Fibroblast of lung (primary cell): ENCODE measurements around the gene DOC2A.

ENCODE experiments used
- EZH2 ChIP-seq: IDR thresholded peaks from 2 replicates; pipeline ENCODE4 v1.5.1; 2012; ENCODE audit warnings: low read length, control low read depth, mild to moderate bottlenecking; ENCODE audit errors: missing control alignments
- TF ChIP-seq, protein P1 (sequence below), 2 donors: IDR thresholded peaks in 1 of 2; conservative IDR thresholded peaks in 1 of 2; 1 replicate in 1 of 2; 2 replicates in 1 of 2; pipeline ENCODE4 v1.5.1; 2011 to 2012; ENCODE audit warnings: low read length in 2 of 2, control low read depth in 1 of 2, inconsistent platforms in 1 of 2, low read depth in 1 of 2, mild to moderate bottlenecking in 1 of 2

DNA sequence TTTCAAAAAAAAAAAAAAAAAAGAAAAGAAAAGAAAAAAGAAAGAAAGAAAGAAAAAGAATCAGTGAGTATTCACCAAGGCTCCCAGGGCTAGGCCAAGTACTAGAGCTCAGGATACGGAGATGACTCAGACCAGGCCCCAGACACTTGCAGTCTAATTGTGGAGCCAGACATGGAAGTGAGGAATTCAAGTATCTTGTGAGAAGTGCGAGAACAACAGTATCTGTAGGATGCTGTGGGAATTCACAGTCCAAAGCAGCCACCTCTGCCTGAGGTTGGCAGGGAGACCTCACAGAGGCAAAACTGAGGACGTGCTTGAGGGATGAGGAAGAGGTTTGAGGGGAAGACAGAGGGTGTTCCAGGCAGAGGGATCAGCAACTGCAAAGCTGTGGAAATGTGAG lies 40.7 kb upstream of the DOC2A start:
- TF ChIP-seq EZH2: no peak
- TF ChIP-seq, protein P1, sequence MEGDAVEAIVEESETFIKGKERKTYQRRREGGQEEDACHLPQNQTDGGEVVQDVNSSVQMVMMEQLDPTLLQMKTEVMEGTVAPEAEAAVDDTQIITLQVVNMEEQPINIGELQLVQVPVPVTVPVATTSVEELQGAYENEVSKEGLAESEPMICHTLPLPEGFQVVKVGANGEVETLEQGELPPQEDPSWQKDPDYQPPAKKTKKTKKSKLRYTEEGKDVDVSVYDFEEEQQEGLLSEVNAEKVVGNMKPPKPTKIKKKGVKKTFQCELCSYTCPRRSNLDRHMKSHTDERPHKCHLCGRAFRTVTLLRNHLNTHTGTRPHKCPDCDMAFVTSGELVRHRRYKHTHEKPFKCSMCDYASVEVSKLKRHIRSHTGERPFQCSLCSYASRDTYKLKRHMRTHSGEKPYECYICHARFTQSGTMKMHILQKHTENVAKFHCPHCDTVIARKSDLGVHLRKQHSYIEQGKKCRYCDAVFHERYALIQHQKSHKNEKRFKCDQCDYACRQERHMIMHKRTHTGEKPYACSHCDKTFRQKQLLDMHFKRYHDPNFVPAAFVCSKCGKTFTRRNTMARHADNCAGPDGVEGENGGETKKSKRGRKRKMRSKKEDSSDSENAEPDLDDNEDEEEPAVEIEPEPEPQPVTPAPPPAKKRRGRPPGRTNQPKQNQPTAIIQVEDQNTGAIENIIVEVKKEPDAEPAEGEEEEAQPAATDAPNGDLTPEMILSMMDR (conservative IDR thresholded peaks at IDR 0.05 in 1 of 2, IDR thresholded peaks at IDR 0.05 in 1 of 2; ENCODE audit: low read depth in 1 of 2, low read length in 2 of 2): no peak
